GM21786 (cell line): ENCODE results near the gene GPR119.
"Not testable (repeated sequence)": the region's sequence is repeated elsewhere in the genome, so short reads cannot be mapped to it uniquely, and the experiment has no call there.

Source experiments
- ATAC-seq: cut with Tn5 transposase; IDR thresholded peaks from one replicate; pipeline ENCODE4 v1.9.1; 2021; ENCODE audit not compliant: unreplicated experiment

GPR119 gene

GRCh38 chrX:130385520-130385919 is at the start of gene GPR119:
Gene GPR119 (minus strand): TSS chrX:130385674. CDS start chrX:130385447, 227 bp downstream.
- ATAC-seq: no peak

GRCh38 chrX:130429236-130429635 is 43.8 kb upstream of the GPR119 start:
- not testable (repeated sequence) for ATAC-seq

GRCh38 chrX:130426531-130426930 is 41.1 kb upstream of the GPR119 start:
- ATAC-seq: no peak

- peak; percentile 48 for ATAC-seq
These were observed 33.8 kb upstream of the GPR119 start for GRCh38 chrX:130419263-130419662.

- ATAC-seq: peak; percentile 46
These were observed 33.3 kb upstream of the GPR119 start for GRCh38 chrX:130418740-130419139.

DNA sequence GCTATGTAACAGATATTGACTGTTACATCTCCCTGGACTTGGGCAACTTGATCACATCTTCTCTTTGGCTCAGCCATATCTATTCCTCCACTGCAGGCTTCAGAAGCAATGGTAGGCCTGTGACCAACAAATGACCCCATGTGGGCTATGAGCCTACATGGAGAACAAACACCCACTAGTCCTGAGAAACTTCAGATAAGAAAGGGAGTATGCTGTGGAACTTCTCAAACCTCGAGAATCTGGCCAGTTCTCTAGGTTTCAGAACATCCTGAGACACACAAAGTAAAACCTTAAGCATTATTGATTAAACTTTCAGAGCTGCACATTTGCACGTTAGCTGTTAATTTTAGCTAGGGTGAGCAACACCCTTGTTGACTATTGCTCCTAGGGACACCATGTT is 32.6 kb upstream of the GPR119 start:
- peak; percentile 31 for ATAC-seq

GRCh38 chrX:130416785-130417184 is 31.3 kb upstream of the GPR119 start:
- ATAC-seq: no peak

GRCh38 chrX:130415201-130415600 is 29.7 kb upstream of the GPR119 start:
- ATAC-seq: no peak

- ATAC-seq: no peak
These were observed 29.3 kb upstream of the GPR119 start for GRCh38 chrX:130414800-130415199.

GRCh38 chrX:130413415-130413814 is 27.9 kb upstream of the GPR119 start:
- ATAC-seq: no peak

- no peak for ATAC-seq
These were observed 16.8 kb upstream of the GPR119 start for GRCh38 chrX:130402208-130402684.

GRCh38 chrX:130401415-130402207 is 16.1 kb upstream of the GPR119 start, which contains the start of gene RBMX2:
Gene RBMX2 (plus strand): TSS chrX:130401987. CDS start chrX:130402033, 46 bp downstream.
- ATAC-seq: peak; percentile 95

GRCh38 chrX:130395341-130395740 is 9.9 kb upstream of the GPR119 start:
- ATAC-seq: no peak

DNA sequence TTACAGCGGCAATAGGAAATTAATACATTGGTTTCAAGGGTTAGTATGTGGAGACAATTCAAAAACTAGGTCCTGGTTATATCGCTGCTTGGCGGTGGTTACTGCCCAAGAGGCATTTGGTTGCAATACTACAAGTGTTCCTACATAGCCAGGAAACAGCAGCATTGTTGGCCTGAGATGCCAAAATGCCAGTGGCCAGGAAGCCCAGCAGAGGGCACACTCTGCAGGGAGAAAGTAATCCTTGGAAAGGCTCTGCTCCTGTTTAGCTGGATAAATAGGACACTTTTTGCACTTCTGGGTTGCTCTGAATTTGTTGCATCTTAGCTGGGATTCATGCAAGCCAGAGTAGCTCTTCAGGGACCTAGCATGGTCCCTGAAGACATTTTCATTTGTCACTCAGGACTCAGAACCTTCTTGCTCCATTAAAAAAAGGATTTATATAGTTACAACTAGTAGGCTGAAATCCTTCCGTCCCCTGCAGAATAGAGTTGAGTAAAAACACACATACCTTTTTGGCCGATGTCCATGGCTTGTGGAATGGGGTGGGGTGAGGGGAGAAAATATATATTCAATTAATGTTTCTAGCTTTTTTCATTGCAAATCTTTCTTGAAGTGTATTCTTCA is 8.1 kb upstream of the GPR119 start:
- no peak for ATAC-seq

DNA sequence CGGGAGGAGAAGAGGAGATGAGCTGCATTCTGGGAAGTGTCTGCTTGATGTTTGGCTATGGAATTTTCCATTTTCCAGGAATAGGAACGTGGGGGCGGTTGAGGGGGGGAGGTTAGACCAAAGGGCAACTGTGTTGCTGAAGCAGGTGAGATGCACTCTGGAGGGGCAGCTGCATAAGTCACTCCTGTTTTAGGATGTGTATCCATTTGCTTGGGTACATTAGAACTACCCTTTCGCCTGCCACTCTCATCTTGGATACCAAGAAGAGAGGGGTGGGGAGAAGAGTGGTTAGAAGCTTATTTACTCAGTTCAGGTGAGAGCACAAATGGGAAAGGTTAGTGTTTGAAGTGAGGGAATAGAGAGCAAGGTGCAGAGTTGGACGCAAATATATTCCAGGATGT is 934 bp upstream of the GPR119 start:
- no peak for ATAC-seq

- ATAC-seq: no peak
These were observed 7.3 kb downstream of the GPR119 start for GRCh38 chrX:130378024-130378669.

DNA sequence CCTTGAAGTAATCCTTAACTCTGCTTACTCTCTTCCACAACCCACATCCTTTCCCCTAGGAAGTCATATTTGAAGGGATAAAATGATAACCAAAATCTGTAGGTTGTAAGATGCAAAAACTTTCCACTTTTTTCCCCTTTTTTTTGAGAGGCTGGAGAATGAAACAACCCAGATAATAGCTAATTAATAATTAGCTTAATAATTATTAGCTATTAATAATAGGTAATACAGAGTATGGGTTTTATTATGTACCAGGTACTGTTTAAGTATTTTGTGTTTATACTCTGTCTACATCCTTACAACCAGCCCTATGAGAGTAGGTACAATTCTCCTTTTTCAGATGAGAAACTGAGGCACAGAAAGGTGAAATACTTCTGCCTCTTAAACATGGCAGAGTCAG is 9.4 kb downstream of the GPR119 start:
- no peak for ATAC-seq

DNA sequence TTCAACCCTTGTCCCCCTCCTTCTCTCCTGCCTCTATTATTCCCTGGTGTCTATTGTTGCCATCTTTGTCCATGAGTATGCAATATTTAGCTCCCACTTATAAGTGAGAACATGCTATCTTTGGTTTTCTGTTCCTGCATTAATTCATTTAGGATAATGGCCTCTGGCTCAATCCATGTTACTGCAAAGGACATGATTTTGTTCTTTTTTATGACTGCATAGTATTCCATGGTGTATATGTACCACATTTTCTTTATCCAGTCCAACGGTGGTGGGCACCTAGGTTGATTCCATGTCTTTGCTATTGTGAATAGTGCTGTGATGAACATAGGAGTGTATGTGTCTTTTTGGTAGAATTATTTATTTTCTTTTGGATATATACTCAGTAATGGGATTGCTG is 33.4 kb downstream of the GPR119 start:
- not testable (repeated sequence) for ATAC-seq

DNA sequence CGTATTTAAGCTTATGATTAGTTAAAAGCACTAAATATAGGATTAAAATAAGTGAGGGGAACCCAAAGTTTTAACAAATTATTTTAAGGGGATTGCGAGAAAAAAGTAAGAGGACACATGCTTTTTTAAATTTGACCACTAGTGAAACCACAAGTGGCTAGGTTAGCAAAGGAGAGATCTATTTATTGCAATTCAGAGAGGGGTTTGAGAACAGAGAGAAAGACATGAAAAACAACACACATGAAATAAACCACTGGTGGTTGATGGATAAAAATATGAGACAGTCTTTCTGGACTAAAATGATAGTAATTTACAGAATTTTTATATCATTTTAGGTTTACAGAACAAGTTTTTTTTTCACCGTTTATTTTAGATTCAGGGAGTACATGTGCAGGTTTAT is 33.9 kb downstream of the GPR119 start:
- ATAC-seq: no peak

- no peak for ATAC-seq
These were observed 38.2 kb downstream of the GPR119 start for GRCh38 chrX:130347321-130347720.

- ATAC-seq: no peak
These were observed 42.1 kb downstream of the GPR119 start for GRCh38 chrX:130343411-130343810.

- ATAC-seq: no peak
These were observed 45.2 kb downstream of the GPR119 start for GRCh38 chrX:130340271-130340670.
